ENCODE results near the gene TCEAL1.
A peak's percentile ranks its signal among the peaks of the same experiment; 100 is the strongest.
"Not testable (repeated sequence)": the region's sequence is repeated elsewhere in the genome, so short reads cannot be mapped to it uniquely, and the experiment has no call there.

TCEAL1 gene

DNA sequence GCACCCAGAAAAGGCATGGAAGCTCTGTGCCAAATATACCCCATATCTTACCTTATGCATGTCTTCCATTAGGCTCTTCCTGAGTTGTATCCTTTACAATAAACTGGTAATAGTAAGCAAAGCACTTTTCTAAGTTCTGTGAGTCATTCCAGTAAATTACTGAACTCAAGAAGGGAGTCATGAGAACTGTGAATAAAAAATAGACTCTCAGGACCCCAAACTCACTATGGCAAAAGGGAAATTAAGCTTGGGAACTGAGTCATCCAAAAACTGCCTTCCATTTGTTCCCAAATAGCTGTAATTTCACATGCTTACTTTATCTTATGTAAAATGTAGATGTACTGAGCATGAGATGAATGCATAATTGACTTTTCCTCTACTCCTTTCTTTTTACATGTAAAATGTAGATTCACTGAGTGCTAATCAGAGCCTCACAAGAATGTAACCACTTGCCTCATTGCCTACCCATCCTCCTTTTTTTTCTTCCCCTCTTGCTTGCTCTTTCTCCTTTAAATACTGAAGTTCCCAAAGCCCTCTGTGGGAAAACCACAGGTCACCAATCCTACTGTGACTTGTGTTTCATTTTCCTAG, 12.9 kb upstream of the TCEAL1 start:
- intact Hi-C loops (cut with micrococcal nuclease), result no loop called here
- H3K4me1 Mint-ChIP-seq (ENCODE audit: low read depth), result no peaks in the 10 kb centered on the region
- H3K9me3 Mint-ChIP-seq, result no peaks in the 10 kb centered on the region
- H3K36me3 Mint-ChIP-seq (ENCODE audit: low read depth), result peaks cover 10% of the 10 kb centered on the region
- no peaks in the 10 kb centered on the region for H3K27me3 Mint-ChIP-seq
- no peak overlapping the region for H3K27ac Mint-ChIP-seq
- no peak overlapping the region for H3K4me3 Mint-ChIP-seq

DNA sequence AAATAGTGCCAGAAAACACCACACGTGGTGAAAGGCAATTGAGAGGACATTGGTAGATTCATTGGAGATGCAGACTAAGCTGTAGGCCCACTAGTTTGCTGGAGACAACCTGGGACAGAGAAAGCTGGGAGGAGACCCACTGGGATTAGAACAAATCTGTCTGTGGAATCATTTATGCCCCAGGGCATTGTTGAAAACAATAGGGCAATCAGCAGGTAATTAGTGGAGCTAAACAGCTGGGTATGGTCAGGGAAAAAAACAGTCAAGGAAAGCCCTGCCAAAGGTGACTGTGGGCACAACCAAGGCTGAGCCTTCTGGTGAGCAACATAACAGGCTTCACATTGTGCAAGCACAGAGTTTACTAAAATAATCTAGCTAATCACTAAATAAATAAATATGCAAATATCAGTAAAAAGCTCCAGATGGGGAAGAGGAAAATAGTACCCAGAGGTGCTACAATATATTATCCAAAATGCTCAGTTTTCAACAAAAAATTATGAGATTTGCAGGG, 12.0 kb upstream of the TCEAL1 start:
- Mint-ChIP-seq H3K27me3 (no peaks in the 10 kb centered on the region), H3K4me1 (ENCODE audit: low read depth) (no peaks in the 10 kb centered on the region), H3K4me3 (no peak overlapping the region), H3K36me3 (ENCODE audit: low read depth) (peaks cover 10% of the 10 kb centered on the region), H3K9me3 (no peaks in the 10 kb centered on the region), H3K27ac (no peak overlapping the region)
- intact Hi-C loops (cut with micrococcal nuclease), result no loop called here

- H3K36me3 Mint-ChIP-seq (ENCODE audit: low read depth), result peaks cover 9% of the 10 kb centered on the region
- no peaks in the 10 kb centered on the region for H3K9me3 Mint-ChIP-seq
- no peak overlapping the region for H3K27ac Mint-ChIP-seq
- intact Hi-C loops (cut with micrococcal nuclease), result no loop called here
- H3K4me3 Mint-ChIP-seq, result no peak overlapping the region
- H3K4me1 Mint-ChIP-seq (ENCODE audit: low read depth), result peaks cover 7% of the 10 kb centered on the region
- H3K27me3 Mint-ChIP-seq, result no peaks in the 10 kb centered on the region
Observed at GRCh38 chrX:103624111-103624510, 4.7 kb upstream of the TCEAL1 start.

- intact Hi-C loops (cut with micrococcal nuclease), result loop anchor here (5.0 kb wide), 1 partner anchor 60 kb away; the partner anchor contains the start of gene MORF4L2
- H3K27ac Mint-ChIP-seq, result no peak overlapping the region
- H3K4me3 Mint-ChIP-seq, result no peak overlapping the region
- H3K36me3 Mint-ChIP-seq (ENCODE audit: low read depth), result peaks cover 20% of the 10 kb centered on the region
- H3K4me1 Mint-ChIP-seq (ENCODE audit: low read depth), result peaks cover 15% of the 10 kb centered on the region
- no peaks in the 10 kb centered on the region for H3K9me3 Mint-ChIP-seq
- no peaks in the 10 kb centered on the region for H3K27me3 Mint-ChIP-seq
Observed at GRCh38 chrX:103626855-103627254, 1.9 kb upstream of the TCEAL1 start.

DNA sequence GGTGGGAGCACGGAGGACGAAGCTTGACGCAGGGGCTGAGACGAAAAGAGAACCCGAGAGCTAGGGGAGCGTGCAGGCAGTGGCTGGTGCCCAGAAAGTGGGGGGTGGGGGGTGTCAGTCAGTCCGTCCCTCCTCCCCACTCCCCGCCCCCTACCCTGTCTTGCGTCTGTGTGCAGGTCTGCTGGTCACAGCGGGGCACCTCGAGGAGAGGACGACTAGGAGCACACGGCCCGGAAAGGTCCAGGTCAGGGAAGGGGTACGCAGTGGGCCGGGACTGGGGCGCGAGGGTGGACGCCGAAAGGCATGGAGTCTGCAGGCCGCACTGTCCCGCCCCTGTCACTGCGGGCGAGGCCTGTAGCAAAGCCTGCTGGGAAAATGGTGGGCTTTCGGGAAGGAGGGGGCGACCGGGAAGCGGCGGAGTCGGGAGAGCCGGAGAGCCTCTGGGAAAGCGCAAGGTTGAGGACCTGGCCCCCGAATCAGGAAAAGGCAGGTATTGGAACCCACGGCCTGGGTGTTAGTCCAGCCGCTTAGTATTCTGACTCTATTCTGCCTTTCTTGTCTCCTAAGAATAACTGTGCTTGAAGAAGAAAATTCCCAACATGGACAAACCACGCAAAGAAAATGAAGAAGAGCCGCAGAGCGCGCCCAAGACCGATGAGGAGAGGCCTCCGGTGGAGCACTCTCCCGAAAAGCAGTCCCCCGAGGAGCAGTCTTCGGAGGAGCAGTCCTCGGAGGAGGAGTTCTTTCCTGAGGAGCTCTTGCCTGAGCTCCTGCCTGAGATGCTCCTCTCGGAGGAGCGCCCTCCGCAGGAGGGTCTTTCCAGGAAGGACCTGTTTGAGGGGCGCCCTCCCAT, 769 bp downstream of the TCEAL1 start:
- no peaks in the 10 kb centered on the region for H3K27me3 Mint-ChIP-seq
- peaks cover 20% of the 10 kb centered on the region for H3K36me3 Mint-ChIP-seq (ENCODE audit: low read depth)
- H3K4me3 Mint-ChIP-seq, result peak overlapping the region; percentile 94
- peaks cover 15% of the 10 kb centered on the region for H3K4me1 Mint-ChIP-seq (ENCODE audit: low read depth)
- intact Hi-C loops (cut with micrococcal nuclease), result loop anchor here (5.0 kb wide), 2 partner anchors 48 to 58 kb away; partner anchors contain the start of gene MORF4L2
- H3K27ac Mint-ChIP-seq, result peak overlapping the region; percentile 96
- no peaks in the 10 kb centered on the region for H3K9me3 Mint-ChIP-seq

DNA sequence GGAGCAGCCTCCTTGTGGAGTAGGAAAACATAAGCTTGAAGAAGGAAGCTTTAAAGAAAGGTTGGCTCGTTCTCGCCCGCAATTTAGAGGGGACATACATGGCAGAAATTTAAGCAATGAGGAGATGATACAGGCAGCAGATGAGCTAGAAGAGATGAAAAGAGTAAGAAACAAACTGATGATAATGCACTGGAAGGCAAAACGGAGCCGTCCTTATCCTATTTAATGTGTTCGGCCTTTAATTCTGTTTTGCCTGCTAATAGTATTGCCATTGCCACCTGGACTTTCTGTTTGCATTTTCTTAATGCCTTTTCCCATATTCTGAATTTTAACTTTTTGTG, 1.4 kb downstream of the TCEAL1 start:
- Mint-ChIP-seq H3K4me3 (peak overlapping the region; percentile 94), H3K9me3 (no peaks in the 10 kb centered on the region), H3K36me3 (ENCODE audit: low read depth) (peaks cover 20% of the 10 kb centered on the region), H3K27me3 (no peaks in the 10 kb centered on the region), H3K27ac (peak overlapping the region; percentile 96), H3K4me1 (ENCODE audit: low read depth) (peaks cover 15% of the 10 kb centered on the region)
- intact Hi-C loops (cut with micrococcal nuclease), result loop anchor here (5.0 kb wide), 1 partner anchor 47 kb away; no protein-coding TSS in a partner anchor

DNA sequence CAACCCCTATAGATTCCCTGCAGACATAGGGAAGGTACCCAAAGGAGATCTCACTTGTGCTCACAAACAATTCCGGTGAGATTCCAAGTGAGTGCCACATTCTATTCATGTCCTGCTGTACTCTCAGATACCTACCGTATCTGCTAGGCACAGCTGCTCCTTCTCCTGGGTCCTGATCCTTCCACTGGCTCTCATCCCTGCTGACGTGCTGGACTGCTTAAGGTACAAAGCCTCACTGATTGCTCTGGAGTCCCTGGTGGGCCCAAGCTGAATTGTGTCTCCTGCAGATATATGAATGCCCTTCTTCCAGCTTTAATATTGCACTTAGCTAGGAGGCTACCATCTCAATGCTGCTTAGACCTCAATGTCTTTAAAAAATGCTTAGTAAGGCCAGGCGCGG, 2.4 kb downstream of the TCEAL1 start:
- intact Hi-C loops (cut with micrococcal nuclease), result loop anchor here (5.0 kb wide), 1 partner anchor 46 kb away; no protein-coding TSS in a partner anchor
- peaks cover 20% of the 10 kb centered on the region for H3K36me3 Mint-ChIP-seq (ENCODE audit: low read depth)
- H3K4me3 Mint-ChIP-seq, result no peak overlapping the region
- no peaks in the 10 kb centered on the region for H3K27me3 Mint-ChIP-seq
- H3K27ac Mint-ChIP-seq, result no peak overlapping the region
- H3K4me1 Mint-ChIP-seq (ENCODE audit: low read depth), result peaks cover 15% of the 10 kb centered on the region
- H3K9me3 Mint-ChIP-seq, result no peaks in the 10 kb centered on the region

DNA sequence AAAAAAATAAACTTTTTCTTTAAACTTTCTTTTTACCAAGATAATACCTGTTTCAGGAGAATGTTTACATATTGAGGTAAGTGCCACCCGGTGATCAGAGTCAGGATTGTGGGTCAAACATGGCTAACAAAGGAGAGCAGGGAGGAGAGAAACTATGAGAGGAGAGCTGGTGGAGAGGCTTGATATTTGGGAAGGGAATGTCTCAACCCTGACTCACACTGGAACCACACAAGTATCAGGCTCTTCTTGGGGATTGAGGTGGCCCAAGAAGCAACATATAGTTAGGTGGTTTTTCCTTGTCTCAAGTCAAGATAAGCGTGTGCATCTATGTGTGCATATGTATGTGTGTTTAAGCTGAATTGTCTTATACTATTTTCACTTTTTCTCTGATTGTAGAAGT, 6.7 kb downstream of the TCEAL1 start:
- Mint-ChIP-seq H3K27ac (no peak overlapping the region), H3K4me3 (no peak overlapping the region), H3K4me1 (ENCODE audit: low read depth) (no peaks in the 10 kb centered on the region), H3K27me3 (no peaks in the 10 kb centered on the region), H3K9me3 (no peaks in the 10 kb centered on the region), H3K36me3 (ENCODE audit: low read depth) (no peaks in the 10 kb centered on the region)
- intact Hi-C loops (cut with micrococcal nuclease), result no loop called here

DNA sequence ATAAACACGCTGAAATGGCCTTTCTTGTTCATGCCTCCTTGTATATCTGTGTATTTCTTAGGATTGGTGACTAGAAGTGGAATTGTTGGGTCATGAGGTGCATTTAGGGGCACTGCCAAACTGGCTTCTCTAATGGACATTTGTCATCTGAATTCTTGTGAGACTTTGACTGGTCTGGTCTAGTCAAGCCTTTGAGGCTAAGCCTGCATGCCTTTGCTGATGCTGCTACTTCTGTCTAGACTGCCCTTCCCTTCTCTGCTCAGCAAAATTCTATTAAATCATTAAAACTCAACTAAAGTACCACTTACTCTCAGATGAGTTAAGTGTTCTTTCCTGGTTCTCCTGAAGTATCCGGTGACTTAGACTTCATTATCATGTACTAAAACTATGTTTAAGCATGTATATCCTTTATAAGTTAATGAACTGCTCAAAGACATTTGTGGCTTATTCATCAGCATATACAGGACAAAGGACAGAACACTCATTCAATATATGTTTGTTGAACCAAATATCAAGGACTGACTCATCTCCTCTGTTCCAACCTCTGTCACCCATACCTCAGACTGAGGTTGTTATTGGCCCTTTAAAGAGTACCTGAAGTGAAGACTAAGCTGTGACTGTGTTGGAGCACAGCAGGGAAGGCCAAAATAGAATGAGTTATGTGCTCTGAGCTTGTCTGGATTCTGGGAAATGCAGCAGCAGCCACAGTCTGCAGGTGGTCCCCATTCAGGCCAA, 9.0 kb downstream of the TCEAL1 start:
- Mint-ChIP-seq H3K4me3 (no peak overlapping the region), H3K4me1 (ENCODE audit: low read depth) (no peaks in the 10 kb centered on the region), H3K27ac (no peak overlapping the region), H3K27me3 (no peaks in the 10 kb centered on the region), H3K36me3 (ENCODE audit: low read depth) (no peaks in the 10 kb centered on the region), H3K9me3 (no peaks in the 10 kb centered on the region)
- intact Hi-C loops (cut with micrococcal nuclease), result no loop called here

DNA sequence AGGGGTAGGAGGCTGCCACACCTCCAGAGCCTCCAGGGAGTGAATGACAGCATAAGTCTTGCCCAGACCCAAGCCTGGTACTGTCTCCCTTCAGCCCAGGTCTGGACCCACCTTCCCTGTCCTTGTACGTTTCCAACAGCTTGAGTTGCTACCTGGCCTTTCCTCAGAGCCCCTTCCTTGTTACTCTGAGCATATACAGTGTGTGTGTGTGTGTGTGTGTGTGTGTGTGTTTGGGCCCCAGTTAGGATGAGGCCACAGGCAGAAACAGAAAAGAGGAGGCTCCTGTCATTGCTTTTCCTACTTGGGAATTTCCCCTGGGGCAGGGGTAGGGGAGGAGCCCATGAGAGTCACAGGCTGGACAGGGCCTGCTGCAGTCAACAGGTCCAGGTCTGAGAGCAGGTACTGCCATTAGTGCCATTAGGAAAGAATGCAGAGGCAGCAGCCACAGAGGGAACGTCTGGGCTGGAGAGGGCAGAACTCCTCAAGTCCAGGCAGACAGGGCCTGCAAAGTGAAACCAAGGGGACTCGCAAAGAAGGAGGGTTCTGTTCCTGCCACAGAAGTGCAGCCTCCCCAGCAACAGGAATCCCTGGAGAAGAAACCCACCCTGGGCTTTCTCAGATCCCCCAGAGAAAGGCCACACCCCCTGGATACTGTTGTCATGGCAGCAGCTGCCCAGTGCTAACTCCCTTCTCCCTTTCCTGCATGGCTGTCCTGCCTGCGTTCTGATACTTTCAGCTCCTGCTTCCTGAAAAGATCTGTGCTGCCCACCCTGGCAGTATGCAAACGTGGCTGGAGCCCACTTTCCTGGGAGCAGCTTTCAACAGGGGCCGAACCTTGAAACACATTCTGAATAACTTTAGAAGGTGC, 9.9 kb downstream of the TCEAL1 start:
- intact Hi-C loops (cut with micrococcal nuclease); H3K36me3 Mint-ChIP-seq (ENCODE audit: low read depth); H3K27me3 Mint-ChIP-seq; H3K27ac Mint-ChIP-seq; H3K9me3 Mint-ChIP-seq; H3K4me3 Mint-ChIP-seq; H3K4me1 Mint-ChIP-seq (ENCODE audit: low read depth): not testable (repeated sequence)

GRCh38 chrX:103640401-103641155, 11.8 kb downstream of the TCEAL1 start:
- Mint-ChIP-seq H3K9me3 (no peaks in the 10 kb centered on the region), H3K27me3 (no peaks in the 10 kb centered on the region), H3K27ac (no peak overlapping the region), H3K4me1 (ENCODE audit: low read depth) (no peaks in the 10 kb centered on the region), H3K4me3 (no peak overlapping the region), H3K36me3 (ENCODE audit: low read depth) (no peaks in the 10 kb centered on the region)
- intact Hi-C loops (cut with micrococcal nuclease), result no loop called here

GRCh38 chrX:103644125-103644524, 15.3 kb downstream of the TCEAL1 start:
- intact Hi-C loops (cut with micrococcal nuclease), result no loop called here
- Mint-ChIP-seq H3K36me3 (ENCODE audit: low read depth) (no peaks in the 10 kb centered on the region), H3K27ac (no peak overlapping the region), H3K9me3 (no peaks in the 10 kb centered on the region), H3K27me3 (no peaks in the 10 kb centered on the region), H3K4me1 (ENCODE audit: low read depth) (no peaks in the 10 kb centered on the region), H3K4me3 (no peak overlapping the region)

GRCh38 chrX:103647630-103648029, 18.9 kb downstream of the TCEAL1 start:
- Mint-ChIP-seq H3K4me1 (ENCODE audit: low read depth) (no peaks in the 10 kb centered on the region), H3K27ac (no peak overlapping the region), H3K4me3 (no peak overlapping the region), H3K9me3 (no peaks in the 10 kb centered on the region), H3K27me3 (no peaks in the 10 kb centered on the region), H3K36me3 (ENCODE audit: low read depth) (no peaks in the 10 kb centered on the region)
- intact Hi-C loops (cut with micrococcal nuclease), result no loop called here
